GM18520 (cell line): Measurements from ENCODE around the gene TGFBR1.
"Not testable (repeated sequence)": the region's sequence is repeated elsewhere in the genome, so short reads cannot be mapped to it uniquely, and the experiment has no call there.

ENCODE experiments used
- ATAC-seq: cut with Tn5 transposase; IDR thresholded peaks from one replicate; pipeline ENCODE4 v1.9.1; 2021; ENCODE audit not compliant: unreplicated experiment

Gene TGFBR1

GRCh38 chr9:99075246-99075912, 29.5 kb upstream of the TGFBR1 start:
- no peak for ATAC-seq

GRCh38 chr9:99076030-99076429, 28.9 kb upstream of the TGFBR1 start:
- ATAC-seq: no peak

- no peak for ATAC-seq
Measured at GRCh38 chr9:99076483-99077171, 28.3 kb upstream of the TGFBR1 start.

- ATAC-seq: no peak
Measured at GRCh38 chr9:99078717-99079116, 26.2 kb upstream of the TGFBR1 start.

- no peak for ATAC-seq
Measured at GRCh38 chr9:99079542-99079941, 25.4 kb upstream of the TGFBR1 start.

- no peak for ATAC-seq
Measured at GRCh38 chr9:99083051-99083450, 21.9 kb upstream of the TGFBR1 start.

GRCh38 chr9:99085949-99086948, 18.7 kb upstream of the TGFBR1 start:
- ATAC-seq: no peak

- no peak for ATAC-seq
Measured at GRCh38 chr9:99087462-99087861, 17.5 kb upstream of the TGFBR1 start.

GRCh38 chr9:99090336-99091130, 14.4 kb upstream of the TGFBR1 start:
- no peak for ATAC-seq

GRCh38 chr9:99092643-99093491, 12.0 kb upstream of the TGFBR1 start:
- ATAC-seq: no peak

- ATAC-seq: no peak
Measured at GRCh38 chr9:99093492-99093791, 11.5 kb upstream of the TGFBR1 start.

- ATAC-seq: no peak
Measured at GRCh38 chr9:99095565-99095964, 9.3 kb upstream of the TGFBR1 start.

- no peak for ATAC-seq
Measured at GRCh38 chr9:99096409-99096808, 8.5 kb upstream of the TGFBR1 start.

GRCh38 chr9:99099806-99100585, 4.9 kb upstream of the TGFBR1 start:
- not testable (repeated sequence) for ATAC-seq

GRCh38 chr9:99101271-99101670, 3.6 kb upstream of the TGFBR1 start:
- no peak for ATAC-seq

- no peak for ATAC-seq
Measured at GRCh38 chr9:99101812-99102211, 3.1 kb upstream of the TGFBR1 start.

GRCh38 chr9:99103054-99103895, 1.6 kb upstream of the TGFBR1 start:
- no peak for ATAC-seq

GRCh38 chr9:99103901-99104458, 933 bp upstream of the TGFBR1 start:
- no peak for ATAC-seq
